NCI-H2196 (cell line): Measurements from ENCODE around the gene GTF2F2.

Experiments used
- DNase-seq: peaks from one replicate; lab custom pipeline; 2025; ENCODE audit not compliant: unreplicated experiment; lab: John Stamatoyannopoulos, UW

The GTF2F2 gene

DNA sequence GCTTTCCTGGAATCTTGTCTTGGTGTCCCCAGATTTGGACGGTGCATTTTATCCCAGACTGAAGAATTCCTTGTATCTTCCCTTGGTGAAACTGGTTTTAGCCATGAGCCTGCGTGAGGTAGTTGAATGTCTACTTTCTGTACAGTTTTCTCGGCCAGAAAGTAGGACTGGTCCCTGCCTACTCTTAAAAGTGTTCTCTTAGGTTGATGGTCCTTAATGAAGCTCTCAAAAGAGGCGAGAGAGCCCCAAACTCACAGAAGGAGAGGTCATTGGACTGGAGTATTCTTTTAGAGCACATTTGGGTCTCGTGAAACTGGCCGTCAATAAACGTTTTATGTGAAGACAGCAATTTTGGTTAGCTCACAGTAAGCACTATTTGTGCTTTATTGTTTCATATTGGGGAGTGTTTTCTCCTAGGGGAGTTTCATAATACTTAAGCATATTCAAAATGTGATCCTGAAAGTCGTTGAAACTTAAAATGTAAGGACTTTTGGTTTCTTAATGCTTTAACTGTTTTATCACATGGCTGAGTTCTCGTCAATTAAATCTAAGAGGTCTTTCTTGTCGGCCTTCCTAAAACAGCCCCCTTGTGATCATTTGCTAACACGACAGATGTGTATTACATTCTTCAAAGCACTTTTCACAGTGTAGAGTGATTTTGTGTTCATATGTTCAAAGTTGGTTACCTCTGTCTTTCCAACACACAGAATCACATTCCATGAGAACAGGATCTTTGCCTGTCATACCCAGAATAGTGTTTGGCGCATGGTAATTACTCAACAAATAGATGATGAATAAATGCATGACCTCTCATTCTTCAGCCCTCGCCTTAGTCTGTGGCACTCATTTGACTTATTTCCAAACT is 889 bp downstream of the GTF2F2 start:
- DNase-seq: no peak

DNA sequence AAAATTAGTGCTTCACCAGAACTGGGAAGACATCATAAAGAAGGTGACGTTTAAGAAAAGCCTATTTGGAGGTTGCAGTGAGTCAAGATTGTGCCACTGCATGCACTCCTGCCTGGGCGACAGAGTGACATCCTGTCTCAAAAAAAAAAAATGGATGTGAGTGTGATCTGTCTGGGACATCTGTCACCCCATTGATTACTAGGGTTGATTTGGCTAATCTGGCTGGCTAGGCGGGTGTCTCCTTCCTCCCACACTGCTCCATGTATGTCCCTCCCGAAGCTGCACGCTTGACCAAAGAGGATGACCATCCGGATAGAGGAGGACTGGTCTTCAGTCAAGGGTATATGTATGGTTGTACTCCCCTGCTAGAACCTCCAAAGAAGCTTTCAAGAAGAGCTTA is 2.6 kb downstream of the GTF2F2 start:
- DNase-seq: no peak

- DNase-seq: no peak
Observed at GRCh38 chr13:45132369-45133064, 12.2 kb downstream of the GTF2F2 start.

- no peak for DNase-seq
Observed at GRCh38 chr13:45133396-45134118, 13.2 kb downstream of the GTF2F2 start.

GRCh38 chr13:45136741-45137504 is 16.6 kb downstream of the GTF2F2 start:
- DNase-seq: no peak

DNA sequence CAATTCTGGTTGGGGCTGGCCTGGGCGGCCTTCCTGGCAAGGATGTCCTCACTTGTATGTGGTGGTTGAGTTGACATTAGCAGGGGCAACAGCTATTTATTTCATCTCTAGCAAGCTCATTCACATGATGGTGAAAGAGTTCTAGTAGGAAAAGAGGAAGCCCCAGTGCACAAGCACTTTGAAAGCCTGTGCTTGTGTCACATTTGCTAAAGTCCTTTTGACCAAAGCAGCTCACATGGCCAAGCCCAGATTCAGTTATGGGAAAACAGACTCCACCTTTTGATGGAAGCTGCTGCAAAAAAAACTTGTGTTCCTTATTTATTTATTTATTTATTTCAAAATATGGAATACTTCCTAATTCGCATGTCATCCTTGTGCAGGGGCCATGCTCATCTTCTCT is 17.2 kb downstream of the GTF2F2 start:
- DNase-seq: no peak

DNA sequence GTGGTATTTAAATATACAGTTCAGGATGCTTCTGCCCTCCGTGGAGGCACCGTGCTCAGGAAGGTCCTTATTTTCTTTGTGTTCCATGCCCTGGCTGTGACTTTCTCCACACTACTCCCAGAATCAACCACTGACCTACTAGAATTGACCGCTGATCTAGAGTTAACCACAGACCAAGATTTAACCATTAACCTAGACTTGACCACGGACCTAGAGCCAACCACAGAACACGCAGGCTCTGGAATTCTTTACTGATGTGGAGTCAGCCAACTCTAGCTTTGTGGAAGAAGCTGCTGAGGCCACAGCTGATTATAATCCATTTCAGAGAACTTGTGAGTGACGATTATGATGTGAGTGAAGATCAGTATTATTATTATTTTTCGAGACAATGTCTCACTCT is 18.0 kb downstream of the GTF2F2 start:
- no peak for DNase-seq

DNA sequence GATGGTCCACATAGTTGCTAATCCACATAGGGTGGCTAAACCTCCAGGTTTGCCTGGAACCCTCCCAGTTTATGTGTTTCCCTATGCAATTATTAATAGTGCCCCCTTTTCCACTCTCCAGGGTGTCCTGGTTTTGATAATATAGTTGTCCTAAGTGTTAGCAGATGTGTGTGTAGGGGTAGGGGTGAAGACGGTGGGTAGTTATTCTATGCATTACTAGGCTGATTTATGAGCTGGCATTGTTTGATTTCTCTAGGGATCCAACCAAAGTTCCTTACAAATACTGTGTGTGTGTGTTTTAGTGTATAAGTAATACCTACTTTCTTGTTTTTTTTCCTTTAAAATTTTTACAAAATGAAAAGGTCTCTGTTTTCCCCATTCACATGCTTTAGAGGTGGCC is 21.1 kb downstream of the GTF2F2 start:
- no peak for DNase-seq

- DNase-seq: no peak
Observed at GRCh38 chr13:45142440-45143345, 22.4 kb downstream of the GTF2F2 start.

- DNase-seq: no peak
Observed at GRCh38 chr13:45143346-45143751, 23.0 kb downstream of the GTF2F2 start.

DNA sequence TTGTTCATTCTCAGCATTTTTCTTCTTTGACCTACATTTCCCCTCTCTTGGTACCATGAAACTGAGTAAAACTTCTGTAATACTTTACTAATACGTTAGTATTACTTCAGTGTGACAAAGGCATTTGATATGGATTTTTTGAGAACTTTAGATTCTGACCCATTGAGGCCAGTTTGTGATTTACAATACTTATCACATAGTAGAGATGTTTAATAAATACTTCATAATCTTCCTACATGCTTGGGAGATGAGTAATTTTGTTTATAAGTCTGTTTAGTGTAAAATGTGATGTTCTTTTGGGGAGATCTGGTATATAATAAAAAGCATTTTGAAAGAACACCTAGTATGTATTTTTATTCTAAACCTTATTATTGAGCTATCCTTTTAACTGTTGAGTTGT is 29.7 kb downstream of the GTF2F2 start:
- no peak for DNase-seq

DNA sequence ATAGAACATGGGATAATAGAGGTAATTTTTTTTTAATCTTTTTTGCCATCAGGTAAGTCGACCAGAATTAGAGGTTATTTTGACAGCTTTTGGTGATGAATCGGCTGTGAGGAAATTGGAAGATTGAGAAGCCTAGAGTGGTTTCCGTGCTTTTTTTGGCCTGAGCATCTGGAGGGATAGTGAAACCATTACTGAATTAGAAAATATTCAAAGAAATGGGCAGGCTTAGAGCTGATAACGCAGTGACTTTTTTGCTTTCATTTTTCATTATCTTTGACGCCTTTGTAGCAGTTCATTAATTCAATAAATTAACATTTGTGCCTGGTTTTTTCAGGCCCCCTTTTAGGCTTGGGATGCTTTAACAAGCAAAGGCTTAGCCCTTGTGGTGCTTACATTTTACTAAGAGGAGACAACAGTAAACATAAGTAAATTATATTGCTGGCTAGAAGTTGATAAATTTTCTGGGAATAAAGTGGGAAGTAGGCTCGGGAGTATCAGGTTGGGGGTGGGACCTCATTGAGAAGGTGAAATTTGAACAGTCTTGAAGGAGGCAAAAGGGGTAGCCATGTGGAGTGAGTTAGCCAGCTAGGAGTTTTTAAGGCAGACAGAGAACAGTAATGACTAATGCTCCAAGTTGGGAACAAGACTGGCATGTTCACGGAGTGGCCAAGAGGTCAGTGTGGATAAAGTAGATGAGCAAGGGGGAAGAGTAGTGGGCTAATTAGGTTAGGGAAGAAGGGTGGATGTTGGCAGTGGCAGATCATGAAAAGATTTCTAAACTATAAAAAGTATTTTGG is 36.5 kb downstream of the GTF2F2 start:
- no peak for DNase-seq

DNA sequence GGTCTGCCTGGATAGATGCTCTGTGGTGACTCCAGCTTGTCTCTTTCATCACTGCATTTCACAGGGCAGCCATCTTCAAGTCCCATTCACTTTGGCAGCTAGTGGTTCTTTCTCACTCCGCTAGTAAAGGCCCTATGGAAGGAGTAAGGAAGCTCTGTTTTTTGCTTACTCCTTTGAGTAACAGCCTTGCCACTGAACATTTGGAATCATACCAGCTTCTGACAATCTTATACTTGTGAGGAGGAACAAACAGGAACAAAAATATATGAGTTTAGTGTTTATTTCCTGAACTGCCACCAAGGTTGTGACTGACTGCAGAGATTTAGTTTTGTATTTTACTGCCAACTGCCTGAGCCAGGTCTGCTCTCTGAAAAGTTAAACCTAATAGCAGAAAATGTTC is 41.9 kb downstream of the GTF2F2 start:
- DNase-seq: no peak

DNA sequence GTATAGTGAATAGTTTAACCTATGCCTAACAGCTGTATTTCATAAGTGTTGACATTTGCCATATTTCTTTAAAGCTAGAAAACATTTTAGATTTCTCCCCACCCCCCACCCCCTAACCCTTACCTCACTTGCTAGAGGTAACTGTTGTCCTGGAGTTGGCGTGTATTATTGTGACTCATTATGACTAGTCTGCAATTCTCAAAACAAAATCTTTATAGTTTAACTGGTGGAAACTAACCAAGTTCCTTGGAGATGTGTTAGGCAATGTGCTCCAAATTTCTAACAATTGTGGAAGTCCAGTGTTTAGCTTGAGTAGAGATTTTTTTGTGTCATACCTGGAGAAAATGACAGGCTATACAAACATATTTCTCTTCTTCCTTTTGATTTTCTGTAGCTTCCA is 42.5 kb downstream of the GTF2F2 start:
- DNase-seq: no peak

DNA sequence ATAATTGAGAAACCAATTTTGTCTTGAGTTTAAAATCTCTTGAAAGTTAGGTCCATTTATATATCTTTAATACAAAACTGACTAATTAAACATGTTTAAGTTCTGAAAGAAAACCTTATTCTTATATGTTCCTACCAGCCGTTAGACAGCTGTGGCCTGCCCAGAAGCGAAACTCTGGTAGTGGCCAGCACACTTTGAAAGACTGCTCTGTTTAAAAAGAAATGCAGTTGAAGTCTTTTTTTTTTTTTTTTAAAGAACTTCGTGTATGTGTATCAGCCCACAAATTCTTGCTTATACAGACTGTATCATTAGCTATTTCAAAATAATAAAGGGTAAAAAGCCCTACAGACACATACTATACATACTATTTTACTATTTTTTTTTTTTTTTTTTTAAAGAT is 46.5 kb downstream of the GTF2F2 start:
- DNase-seq: no peak

GRCh38 chr13:45167611-45168554 is 47.6 kb downstream of the GTF2F2 start:
- DNase-seq: peak; percentile 28

DNA sequence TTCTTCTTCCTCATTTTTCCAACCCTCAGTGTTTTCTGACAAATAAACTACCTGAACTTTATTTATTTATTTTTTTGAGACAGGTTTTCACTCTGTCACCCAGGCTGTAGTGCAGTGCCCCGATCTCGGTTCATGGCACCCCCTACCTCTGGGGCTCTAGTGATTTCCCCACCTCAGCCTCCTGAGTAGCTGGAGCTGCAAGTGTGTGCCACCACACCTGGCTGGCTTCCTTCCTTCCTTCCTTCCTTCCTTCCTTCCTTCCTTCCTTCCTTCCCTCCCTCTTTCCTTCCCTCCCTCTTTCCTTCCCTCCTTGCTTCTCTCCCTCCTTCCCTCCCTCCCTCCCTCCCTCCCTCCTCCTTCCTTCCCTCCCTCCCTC is 48.2 kb downstream of the GTF2F2 start:
- DNase-seq: no peak

GRCh38 chr13:45174478-45174877 is 54.2 kb downstream of the GTF2F2 start:
- no peak for DNase-seq
